ENCODE results near the gene LPAR2.

LPAR2 gene

DNA sequence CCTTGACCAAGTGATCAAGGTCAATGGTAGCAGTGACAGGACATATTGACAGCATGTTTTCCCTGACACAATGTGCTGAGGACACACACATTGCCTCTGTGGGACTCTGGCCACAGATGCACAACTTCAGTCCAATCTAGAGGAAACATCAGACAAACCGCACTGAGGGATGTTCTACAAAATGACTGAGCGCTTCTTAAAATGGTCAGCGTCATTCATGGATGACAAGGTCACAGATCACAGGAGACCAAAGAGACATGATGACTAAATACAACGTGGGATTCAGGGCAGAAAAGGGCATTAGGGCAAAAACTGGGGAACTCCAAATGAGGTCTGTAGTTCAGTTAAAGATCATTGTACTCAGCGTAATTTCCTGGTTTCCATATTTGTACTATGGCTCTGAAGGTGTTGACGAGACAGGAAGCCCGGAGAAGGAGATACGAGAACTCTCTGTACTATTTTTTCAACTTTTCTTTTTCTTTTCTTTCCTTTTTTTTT is 30.2 kb downstream of the LPAR2 start:
- DNase-seq (ENCODE audit: low read depth in 2 of 2), result peak; percentile 40 to 61

GRCh38 chr19:19595171-19595701 is 32.8 kb downstream of the LPAR2 start:
- DNase-seq (ENCODE audit: low read depth in 2 of 2), result no peak

- no peak for DNase-seq (ENCODE audit: low read depth in 2 of 2)
Measured at GRCh38 chr19:19594381-19594780, 33.6 kb downstream of the LPAR2 start.

DNA sequence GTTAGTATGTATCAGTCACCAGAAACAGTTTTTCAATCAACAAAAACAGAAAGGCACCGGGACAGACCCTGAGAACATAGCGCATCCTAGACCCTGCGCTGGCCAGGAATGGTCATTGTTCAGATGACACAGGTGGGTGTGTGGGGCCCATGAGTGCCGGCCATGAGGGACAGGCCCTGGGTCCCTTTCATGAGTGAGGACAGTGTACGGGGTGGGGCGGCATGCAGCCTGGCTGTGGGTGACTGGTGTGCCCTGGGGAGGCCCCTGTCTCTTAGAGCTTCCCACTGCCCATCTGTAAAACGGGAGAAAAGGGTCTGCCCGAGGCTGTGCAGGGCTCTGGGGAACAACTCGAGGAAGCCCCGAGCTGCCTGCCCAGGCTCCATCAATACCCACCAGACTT is 35.3 kb downstream of the LPAR2 start:
- DNase-seq (ENCODE audit: low read depth in 2 of 2), result no peak

- peak; percentile 66 for DNase-seq (ENCODE audit: low read depth in 2 of 2)
Measured at GRCh38 chr19:19591133-19591825, 36.7 kb downstream of the LPAR2 start.

DNA sequence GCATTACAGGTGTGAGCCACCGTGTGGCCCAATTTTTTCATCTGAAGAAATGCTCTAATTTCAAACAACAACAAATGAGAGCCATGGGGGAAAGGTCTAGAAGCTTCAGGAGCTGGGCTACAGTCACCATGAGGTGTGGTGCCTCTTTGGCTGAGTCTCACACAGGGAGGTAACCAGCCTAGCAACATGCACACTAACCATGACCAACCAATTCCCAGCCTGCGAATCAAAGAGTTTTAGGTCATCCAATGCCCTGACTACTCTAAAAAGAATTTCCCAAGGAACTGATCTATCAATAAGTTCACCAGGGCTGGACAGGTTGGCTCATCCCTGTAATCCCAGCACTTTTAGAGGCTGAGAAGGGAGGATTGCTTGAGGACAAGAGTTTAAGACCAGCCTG is 39.5 kb downstream of the LPAR2 start:
- no peak for DNase-seq (ENCODE audit: low read depth in 2 of 2)

- no peak for DNase-seq (ENCODE audit: low read depth in 2 of 2)
Measured at GRCh38 chr19:19587771-19588170, 40.2 kb downstream of the LPAR2 start.

GRCh38 chr19:19584356-19584755 is 43.7 kb downstream of the LPAR2 start:
- DNase-seq (ENCODE audit: low read depth in 2 of 2), result no peak

DNA sequence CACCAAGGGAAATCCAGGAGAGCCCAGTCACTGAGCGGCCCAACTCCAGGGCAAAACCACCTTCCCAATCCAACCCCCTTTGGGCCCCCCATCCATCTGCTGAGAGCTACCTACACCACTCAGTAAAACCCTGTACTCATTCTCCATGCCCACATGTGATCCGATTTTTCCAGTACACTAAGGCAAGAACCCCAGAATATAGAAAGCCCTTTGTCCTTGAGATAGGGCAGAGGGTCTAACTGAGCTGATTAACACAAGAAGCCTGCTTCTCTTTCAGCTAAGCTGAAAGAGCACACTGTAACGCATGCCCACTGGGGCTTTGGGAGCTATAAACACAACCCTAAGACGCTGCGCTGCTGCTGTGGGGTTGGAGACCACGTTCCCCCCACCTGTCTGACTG is 45.5 kb downstream of the LPAR2 start:
- no peak for DNase-seq (ENCODE audit: low read depth in 2 of 2)

GRCh38 chr19:19581391-19581790 is 46.6 kb downstream of the LPAR2 start:
- no peak for DNase-seq (ENCODE audit: low read depth in 2 of 2)

DNA sequence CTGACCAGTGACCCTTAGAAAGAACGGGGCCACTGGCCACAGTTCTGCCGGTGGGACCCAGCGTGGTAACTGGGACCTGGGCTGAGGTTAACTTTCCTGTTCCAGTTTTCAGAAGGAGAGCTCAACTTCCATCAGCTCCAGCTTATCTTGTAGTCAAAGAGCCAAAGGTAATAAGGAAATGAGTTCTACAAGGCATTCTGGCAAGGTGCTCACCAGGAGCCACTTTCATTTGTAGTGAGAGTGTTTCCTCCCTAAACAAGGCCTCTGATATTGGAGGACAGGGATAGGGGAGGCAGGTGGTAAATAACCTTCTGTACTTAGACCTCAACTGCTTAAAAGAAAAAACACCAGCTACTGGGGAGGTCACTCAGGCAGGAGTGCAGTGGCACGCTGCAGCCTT is 47.6 kb downstream of the LPAR2 start:
- no peak for DNase-seq (ENCODE audit: low read depth in 2 of 2)

DNA sequence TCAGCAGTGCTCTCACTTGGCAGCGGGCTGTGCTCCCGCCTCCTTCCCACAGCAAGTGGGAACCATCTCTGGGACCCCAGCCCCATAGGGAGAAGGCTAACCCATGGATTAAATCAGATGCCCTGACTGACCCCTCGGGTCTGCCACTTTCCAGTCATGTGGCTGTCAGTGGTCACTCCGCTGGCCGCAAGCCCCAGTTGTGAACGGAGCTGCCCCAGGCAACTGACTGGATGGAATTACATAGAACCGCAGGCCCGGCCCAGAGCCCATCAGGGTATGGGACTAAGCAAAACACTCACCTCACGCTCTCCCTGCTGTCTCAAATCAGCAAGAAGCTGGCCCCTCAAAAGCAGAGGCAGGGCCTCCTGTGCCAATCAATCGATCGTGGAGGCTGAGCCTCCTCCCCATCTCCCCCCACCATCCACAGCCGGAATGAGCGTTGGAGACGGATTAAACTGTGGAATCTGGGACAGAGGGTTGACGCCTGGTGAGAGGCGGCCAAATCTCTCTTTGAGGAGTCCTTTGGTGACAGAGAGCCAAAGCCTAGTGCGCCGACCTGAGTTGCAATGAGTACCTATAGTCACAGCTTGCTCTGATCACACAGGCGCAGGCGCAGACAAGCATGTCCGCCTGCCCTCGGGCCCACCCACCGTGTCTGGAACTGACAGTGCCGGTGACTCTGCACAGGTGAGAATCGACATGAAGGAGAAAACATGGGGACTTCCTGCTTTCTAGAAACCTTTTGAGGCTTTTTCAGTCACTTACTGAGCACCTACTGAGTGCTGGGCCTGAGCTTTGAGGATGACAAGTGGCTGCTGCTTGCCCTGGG is 48.3 kb downstream of the LPAR2 start:
- DNase-seq (ENCODE audit: low read depth in 2 of 2), result no peak

DNA sequence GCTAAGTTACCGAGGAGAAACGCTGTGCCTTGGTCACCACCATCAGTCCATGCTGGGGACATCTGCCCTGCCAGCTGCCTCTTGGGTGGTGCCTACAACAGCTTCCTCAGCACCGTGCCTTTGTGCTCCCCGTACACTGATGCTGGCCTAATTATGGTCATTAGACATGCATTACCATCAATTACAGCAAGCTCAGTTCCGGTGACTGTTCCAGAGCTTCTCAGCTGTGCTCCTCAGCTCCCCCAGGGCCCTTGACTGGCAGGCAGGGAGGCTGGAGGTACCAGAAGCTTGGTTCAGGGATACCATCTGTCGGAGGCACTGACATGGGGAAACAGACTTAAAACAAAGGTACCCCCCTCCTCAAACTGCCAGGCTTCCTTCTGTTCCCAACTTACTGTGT is 49.8 kb downstream of the LPAR2 start:
- DNase-seq (ENCODE audit: low read depth in 2 of 2), result no peak

DNA sequence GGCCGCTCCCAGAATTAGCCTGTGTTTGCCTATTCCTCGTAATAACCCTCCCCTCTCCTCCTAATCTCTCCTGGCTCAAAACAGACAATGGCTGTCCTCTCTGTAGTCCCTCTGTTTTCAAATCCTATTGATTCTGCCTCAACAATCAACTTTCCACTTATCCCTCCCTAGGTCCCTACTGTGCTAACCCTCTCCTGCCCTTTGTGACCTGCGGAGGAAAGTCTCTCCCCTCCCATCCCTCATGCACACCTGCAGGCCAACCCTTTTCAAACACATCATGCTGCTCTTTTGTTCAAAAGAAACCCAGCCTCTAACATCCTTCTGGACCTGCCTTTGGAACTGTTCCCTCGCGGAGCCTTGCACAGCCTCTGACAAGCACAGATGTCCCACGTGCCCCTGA is 52.6 kb downstream of the LPAR2 start:
- no peak for DNase-seq (ENCODE audit: low read depth in 2 of 2)

Measured in stimulated activated CD4-positive, alpha-beta T cell treated with anti-CD3 and anti-CD28 coated beads, Interleukin-15, amount 100 ng/mL, for 48 hours (primary cell).